Activated T-helper 9 cell treated with anti-CD3 and anti-CD28 coated beads, Interleukin-2, amount 50 U/mL, for 16 hours (primary cell): ENCODE data around the gene MAST4.

ENCODE experiments used
- DNase-seq: peaks from one replicate; pipeline ENCODE4 v3.0.0-alpha.2; 2020; ENCODE audit warnings: low read depth

The MAST4 gene

DNA sequence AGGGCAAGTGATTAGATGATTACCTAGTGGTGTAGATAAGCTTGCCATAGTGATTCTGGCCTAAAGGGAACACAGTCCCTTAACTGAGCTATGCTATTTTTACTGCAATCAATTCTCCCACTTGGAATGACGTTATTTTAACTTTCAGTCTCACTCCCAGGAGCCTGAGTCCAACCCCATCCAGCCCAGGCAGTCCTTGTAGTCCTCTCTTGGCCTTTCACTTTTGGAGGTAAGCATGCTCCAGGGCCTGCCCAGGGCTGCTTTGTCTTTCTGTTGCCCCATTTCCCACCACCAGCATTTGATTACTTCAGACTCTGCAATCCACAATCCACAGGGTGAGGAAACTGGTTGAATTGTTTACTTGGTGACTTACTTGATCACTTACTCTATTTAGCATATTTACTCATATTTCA lies 367.4 kb downstream of the MAST4 start:
- no peak for DNase-seq

DNA sequence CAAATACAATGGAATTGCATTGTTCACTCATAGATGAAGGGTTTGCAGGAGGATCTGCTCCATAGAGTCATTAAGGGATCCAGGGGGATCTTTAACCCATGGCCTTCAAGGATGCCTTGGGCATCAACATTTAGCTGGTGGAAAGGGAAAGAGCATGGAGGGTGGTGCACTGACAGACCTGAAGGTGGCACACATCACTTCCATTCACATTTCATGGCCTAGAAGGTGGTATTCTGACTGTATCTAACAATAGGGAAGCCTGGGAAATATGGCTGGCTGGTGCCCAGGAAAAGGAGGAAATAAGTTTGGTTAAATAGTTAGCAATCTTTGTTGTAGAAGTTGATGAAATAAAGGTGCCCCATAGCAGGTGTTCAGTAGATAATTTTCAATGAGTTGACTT lies 370.2 kb downstream of the MAST4 start:
- DNase-seq, result no peak

DNA sequence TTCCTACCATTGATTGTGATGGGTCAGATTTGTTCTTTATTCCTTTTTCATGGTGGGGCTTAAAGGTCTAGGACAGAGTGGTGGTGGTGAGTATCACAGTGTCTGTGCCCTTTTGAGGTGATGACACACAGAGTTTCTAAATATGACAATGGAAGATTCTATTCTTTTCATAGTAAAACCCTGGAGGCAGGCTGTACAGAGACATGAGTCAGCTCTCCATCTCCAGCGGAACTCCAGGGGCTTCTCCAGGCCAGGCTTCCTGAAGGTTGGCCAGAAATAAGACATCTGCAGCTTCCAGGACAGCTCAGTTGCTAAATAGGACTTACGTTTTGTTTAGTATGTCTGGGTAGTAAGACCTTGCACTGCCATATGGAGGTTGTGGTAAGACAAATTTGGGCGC lies 370.9 kb downstream of the MAST4 start:
- no peak for DNase-seq

DNA sequence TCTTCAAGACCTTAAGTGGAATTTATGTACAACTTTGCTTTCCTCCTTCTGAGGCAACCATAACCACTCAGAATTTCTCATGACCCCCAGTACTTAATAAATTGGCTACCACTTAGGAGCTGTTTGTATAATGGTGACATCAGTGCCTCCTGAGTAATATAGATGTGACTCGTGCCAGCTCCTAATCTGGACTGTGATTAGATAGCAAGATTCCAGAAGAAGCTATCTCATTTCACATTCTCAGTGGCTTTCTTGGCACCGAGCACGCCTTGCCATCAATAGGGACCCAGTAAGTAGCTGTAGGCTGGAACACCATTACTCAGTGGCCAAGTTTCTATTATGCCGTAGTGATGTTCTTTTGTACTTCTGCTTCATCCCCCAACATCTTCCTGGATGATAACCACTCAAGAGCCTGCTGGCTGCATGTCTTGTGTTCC lies 371.7 kb downstream of the MAST4 start:
- no peak for DNase-seq

DNA sequence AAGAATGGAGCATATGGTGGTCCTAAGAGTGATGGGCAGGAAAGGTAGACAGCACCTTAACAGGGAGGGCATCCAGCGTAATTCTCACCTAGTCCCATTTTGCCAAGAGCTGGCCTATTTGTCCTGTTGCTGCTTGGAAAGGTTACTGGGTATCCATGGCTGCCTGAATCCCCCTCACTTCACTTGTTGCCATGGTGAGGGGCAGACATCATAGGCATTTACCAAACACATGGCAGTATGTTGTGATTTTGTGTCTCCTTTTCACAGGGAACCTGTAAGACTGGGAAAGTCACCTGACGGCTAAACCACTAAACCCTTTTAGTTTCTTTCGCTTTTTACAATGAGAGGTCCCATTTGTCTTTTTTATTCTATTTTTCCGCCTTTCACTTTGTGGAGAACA lies 373.3 kb downstream of the MAST4 start:
- no peak for DNase-seq

DNA sequence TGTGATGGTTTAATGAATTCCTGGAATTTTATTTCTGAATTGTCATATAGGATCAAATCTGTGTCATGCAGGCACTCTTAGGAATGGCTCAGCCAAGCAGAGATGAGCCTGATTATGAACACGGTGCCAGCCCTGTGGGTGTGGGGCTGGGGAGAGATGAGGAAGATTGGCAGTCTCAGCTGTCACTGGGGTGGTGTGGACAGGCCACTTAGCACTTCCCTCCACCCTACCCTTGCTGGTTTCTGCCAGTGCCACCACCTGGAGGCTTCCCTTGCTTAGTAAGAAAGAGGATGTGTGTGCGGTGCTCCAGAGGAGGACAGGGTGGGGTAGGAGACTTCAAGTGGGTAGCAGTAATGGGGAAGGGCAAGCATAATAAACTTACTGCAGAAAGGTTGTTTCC lies 373.8 kb downstream of the MAST4 start:
- no peak for DNase-seq

DNA sequence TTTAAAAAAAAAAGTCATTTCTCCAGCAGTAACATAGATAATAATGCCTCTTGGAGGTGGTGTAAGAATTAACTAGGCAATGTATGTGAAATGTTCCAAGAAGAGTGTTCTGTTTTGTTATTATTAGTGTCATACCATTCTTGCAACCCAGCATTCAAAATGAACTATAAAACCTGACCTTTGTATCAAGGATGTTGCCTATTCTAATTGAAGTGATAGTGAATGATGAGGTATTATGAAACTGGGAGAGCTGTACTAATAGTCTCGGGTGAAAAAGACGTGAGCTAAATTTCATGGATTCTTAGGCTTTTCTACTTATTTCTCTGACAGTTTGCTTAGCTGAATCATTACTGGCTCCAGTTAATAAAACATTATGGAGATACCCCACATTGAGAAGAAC lies 375.8 kb downstream of the MAST4 start:
- DNase-seq, result no peak

DNA sequence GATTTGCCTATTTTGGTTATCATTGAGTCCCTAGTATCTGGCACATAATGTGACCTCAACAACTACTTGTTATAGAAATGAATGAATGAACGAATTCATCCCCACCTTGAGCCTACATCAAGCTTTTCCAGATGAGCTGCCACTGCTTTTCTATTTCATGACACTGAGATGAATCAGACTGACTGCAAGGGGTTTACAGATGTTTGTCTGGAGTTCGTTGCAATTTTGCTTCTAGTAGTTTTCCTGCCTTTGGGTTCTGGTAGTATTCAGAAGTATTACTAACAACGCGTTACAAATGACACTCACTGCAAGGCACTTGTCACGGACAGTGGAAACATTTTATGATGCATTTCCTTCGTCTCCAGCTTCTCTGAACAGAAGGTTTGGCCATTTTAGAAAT lies 378.1 kb downstream of the MAST4 start:
- DNase-seq, result no peak

DNA sequence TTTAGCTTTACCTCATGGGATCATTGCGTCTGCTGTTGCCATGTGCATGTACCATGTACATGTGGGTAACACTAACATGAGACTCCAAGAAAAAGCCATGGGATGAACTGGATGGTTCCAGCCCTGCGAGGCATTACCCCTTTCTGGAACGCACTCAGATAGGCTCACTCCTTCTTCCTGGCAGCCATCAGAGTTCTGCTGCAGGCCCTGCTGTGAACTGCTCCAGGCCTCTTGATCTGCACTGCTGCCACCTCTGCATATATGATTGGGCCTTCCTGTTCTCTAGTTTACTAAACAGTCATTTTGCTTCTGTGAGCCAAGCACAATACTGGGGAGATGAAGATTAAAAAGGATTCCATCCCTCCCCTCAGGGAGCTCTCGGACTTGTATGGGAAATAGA lies 379.9 kb downstream of the MAST4 start:
- no peak for DNase-seq

DNA sequence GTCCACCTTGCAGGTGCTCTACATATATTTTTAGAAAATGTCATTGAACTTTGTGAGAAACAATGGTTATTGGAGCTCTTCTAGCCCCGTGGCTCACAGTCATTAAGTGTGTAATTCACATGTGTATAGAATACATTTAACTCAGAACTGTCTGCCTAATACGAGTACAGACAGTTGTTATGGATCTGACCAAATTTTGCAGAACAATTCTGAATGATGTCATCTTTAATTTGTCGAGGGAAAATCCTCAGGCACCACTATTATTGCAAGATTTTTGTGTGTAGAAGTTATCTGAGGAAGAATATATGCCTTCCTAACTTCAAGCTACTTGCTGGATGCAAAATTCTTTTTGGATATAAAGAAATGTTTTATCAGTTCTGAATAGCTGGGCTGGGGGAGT lies 383.5 kb downstream of the MAST4 start:
- no peak for DNase-seq

DNA sequence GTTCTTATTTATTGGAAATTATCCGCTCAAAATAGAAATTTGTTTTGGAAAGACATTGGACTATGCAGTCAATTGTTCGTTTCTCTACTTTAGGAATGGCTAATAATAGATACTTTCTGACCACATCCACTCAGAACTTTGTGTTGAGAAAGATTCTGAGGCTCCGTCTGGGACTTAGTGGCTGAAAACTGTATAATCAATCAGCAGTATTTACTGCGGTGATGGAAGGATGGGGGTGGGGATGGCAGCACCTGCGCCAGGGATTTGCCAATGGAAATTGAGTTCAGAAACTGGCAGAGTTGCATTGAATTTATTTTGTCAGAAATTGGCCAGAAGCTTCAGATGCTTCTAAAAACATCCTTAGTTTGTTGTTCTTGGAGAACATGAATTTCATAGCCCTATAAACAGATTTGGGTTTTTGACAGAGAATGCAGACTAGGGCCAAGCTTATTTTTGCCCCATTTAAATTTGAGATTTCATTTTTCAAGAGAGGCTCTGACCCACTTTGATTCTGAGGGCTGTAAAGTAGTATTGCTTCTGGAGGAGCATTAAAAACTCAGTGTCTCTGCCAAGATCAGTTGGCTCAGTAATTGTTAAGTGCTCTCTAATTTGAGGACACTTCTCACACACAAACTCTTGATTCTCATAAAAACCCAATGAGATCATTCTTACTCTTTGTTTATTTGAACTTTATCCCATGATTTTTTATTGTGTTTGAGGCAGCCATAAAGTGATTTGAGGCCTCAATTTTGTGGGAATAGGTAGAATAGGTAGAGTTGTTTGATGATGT lies 385.3 kb downstream of the MAST4 start:
- DNase-seq, result no peak

DNA sequence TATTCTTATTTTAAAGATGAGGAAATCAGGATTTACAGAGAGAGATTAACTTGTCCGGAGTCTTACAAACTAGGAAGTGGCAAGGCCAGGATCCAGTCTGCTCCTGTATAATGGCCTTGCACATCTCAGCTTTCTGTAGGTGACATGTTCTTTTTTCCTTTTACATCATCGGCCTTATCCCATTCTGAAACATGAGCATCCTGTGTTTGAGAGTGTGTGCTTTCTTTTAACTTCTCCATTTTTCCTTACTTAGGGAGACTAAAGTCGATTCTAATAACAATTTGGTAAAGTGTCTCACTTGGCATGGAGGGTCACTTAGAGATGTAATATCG lies 385.8 kb downstream of the MAST4 start:
- DNase-seq, result no peak

DNA sequence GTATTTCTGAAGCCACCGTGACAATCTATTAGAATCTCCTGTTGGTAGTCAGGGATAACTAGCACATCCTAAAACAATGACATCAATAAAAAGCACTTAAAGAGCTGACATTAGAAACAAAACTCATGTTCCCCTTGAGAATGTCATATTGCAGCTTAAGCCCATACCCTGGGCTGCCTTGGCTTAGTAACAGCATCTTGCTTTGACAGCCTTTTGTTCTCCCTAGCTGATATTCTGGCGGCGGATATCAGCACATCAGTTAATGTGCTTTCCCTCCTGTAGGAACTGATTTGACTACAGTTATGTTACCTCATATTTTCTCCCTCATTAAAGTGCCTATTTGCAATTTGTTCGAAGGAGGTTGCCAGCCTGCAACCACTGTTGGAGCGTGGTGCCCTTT lies 386.3 kb downstream of the MAST4 start:
- DNase-seq, result no peak

DNA sequence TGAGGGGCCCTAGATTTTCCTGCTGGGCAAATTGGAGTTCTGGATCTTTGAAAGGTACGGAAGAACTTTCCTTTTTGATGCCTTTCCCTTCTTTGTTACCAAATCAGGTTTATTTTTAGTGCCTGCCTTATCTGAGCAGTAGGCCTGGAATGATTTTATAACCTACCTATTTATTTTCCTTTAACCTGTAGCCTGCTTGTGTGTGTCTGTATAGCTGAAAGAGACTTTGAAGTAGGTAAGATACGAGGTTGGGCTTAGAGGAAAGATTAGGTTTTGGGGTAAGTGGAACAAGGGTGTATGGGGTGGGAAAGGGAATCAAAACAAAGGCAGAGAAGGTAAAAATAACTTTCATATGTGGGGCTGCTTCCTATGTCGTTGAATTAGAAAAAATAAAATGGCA lies 389.2 kb downstream of the MAST4 start:
- no peak for DNase-seq

DNA sequence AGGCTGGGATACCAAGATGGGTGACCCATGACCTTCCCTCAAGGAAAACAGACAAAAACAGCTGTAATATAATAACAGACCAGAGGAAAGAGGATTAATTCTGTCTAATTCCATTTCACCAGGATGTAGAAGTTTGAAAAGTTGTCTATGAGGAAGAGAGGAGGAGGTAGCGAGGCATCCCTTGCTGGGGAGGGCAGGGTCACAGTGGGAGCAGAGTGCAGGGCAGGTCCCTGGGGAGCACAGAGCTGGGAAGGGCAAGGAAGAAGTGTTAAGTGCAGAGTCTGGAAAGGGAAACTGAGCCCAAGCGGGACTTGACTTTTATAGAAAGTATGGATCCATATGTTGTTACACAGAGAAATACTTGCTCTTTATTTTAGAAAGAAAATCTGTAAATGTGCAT lies 389.8 kb downstream of the MAST4 start:
- DNase-seq, result no peak

DNA sequence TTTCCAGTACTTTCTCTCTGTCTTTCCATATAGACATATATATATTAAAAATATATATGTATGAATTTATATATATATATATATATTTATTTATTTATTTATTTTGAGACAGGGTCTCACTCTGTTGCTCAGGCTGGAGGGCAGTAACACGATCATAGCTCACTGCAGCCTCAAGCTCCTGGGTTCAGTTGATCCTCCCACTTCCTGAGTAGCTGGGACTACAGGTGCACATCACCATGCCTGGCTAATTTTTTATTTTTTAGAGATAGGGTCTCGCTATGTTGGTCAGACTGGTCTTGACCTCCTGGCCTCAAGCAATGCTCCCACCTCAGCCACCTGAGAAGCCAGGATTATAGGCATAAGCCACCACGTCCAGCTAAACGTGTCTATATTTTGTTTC lies 390.3 kb downstream of the MAST4 start:
- no peak for DNase-seq

DNA sequence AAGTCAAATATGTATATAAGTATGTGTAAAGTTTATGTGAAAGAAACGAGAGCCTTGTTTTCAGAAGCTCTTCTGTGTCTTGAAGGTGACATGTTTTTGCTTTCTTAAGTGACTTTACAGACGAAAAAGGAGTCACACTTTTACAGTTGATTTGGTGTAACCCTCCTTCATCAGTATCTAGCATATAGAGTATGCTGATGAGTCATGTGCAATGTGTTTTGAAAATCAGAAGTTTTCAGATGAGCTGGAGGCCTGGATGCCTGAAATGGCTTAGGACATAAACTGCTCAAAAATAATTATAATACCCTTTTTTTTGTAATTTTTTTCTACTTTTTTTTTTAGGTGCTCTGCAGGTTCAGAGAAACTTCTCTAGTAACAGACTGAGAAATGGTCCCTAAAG lies 390.9 kb downstream of the MAST4 start:
- no peak for DNase-seq

DNA sequence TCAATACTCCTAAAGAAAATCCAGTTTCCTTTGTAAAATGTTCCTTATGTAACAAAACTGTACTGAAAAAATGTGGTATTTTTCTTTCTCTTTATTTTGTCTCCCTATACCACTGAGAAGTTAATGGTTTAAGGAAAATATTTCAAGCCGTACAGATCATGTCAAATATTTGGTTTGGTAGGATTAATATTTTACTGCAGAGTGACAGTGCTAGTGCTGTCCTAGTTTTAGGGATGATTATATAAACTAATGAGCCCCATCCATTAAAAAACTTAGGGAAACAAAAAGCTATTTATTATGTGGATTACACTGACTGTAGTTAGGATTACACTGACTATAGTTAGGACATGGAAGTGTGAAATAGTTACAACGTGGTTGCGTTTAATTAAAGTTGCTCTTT lies 391.3 kb downstream of the MAST4 start:
- DNase-seq, result no peak

DNA sequence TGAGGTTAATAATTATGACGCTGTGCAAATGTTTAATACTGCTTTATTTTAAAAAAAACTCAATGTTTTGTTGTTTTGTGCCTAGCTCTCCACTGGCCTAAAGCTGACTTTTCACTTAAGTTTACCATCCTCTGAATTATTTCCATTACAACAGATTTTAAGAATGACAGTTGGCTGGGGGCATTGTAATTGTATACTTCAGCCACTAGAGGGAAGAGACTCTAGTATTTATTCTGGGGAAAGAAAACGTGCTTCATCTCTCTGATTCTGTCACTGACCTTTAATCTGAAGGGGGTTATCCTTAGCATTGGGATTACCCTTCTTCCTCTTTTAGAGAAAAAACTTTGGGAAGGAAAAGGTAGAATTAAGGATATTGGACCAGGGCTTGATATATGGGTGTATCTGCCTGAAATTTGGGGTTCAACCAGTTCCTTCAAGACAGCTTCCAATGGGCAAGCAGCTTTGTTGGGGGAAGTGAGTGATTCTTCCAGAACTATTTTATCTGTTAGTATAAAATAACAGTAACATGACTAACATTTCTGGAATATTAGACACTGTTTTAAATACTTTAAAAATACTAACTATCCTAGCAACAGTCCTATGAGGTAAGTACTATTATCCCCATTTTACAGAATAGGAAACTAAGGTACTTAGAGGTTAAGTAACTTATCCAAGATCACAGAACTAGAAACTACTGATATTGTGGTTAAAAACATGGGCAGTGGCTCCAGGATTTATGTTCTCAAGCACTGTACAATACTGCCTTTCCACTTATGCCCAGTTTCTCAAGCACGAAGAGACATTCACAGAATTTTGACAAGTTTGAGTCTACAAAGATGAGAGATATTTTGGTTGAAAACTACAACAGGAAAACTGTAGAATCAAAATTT lies 392.0 kb downstream of the MAST4 start:
- no peak for DNase-seq

DNA sequence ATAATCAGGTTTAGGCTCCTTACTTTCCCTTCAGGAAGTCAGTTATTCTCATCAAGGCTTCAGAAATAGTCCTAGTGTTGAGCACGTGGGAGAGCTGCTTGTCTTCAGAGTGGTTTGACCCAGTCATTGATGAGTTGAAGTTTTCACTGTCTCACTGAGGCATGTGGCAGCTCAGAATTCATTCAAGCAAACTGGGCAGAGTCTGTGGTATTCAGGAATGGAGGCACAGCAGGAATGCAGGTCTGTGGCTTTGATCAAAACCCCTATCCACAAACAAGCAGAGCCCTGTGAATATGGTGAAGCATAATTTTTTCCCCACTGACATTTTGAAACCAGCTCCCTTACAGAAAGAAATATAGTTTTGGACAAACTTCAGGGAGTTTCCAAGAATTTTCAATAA lies 393.1 kb downstream of the MAST4 start:
- DNase-seq, result no peak

DNA sequence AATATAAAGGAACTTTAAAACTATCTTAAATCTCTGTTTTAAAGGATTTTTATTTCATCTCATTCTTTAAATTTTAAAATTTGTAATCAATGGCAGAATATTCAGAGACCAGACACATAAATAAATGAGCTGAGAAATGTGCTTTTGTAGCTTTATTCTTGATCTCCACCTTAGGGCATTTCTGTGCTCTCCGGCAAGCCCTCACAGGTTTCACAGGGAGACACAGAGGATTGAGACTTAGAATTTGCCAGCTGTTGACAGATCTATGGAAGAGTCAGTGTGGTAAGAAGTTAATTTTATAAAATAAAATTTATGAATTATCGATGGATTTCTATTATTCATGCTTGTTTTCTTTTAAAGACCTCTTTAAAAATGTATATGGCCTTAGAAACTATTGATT lies 393.6 kb downstream of the MAST4 start:
- no peak for DNase-seq

DNA sequence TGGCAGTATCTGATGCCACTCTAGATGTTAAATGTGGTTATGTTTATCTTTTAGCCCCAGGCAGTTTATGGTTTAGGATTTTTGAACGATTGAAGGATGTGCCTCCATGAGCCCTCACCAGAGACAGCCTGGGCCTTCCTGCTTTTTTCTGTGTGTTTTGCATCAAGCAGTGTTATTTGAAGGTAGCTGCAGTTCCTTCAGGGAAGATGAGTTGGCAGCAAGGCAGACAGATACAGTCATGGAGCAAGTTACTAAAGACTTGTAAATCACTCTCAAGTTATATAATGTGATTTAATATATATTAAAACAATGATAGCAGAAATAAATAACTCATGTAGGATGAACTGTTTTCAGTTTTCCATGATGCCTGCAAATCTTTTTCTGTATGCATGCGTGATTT lies 395.6 kb downstream of the MAST4 start:
- no peak for DNase-seq

DNA sequence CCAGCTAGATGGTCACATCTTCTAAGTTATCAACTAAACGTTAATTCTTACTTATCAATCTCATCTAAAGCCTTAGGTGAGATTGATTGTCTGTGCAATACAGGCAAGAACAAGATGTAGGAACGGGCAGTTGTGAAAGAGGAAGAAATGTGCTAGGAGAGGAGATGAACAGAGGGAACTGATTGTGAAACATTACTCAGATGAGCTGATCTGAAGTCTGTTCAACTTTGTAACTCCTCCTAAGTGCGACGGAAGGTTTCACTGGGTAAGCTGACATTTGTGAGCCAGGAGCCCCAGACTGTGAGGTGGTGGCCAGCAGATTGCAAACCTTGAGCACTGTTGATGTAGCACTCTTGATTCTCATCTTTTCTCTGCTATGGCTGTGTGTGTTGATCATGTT lies 396.4 kb downstream of the MAST4 start:
- no peak for DNase-seq

DNA sequence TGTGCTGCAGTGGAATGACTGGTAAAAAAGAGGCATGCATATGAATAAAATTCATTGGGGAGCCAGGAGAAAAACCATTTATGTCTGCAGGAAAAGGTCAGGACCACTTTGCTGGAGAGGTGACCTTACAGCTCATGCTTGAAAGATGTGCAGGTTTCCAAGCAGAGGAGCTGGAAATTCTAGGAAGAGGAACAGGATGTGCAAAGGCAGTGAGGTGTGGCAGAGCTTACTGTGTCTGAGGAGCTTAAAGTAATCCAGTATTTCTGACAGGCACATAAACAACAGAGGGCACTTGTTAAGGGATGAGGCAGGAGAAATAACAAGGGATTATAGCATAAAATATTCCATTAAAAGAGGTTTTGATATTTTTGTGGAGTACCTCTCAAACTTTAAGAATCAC lies 397.3 kb downstream of the MAST4 start:
- no peak for DNase-seq
